NCI-H748 (cell line): ENCODE results near the gene PKP3.
"Not testable (repeated sequence)": the region's sequence is repeated elsewhere in the genome, so short reads cannot be mapped to it uniquely, and the experiment has no call there.

Experiments
- DNase-seq: peaks from one replicate; lab custom pipeline; 2025; ENCODE audit not compliant: unreplicated experiment; lab: John Stamatoyannopoulos, UW

PKP3 gene, protein sequence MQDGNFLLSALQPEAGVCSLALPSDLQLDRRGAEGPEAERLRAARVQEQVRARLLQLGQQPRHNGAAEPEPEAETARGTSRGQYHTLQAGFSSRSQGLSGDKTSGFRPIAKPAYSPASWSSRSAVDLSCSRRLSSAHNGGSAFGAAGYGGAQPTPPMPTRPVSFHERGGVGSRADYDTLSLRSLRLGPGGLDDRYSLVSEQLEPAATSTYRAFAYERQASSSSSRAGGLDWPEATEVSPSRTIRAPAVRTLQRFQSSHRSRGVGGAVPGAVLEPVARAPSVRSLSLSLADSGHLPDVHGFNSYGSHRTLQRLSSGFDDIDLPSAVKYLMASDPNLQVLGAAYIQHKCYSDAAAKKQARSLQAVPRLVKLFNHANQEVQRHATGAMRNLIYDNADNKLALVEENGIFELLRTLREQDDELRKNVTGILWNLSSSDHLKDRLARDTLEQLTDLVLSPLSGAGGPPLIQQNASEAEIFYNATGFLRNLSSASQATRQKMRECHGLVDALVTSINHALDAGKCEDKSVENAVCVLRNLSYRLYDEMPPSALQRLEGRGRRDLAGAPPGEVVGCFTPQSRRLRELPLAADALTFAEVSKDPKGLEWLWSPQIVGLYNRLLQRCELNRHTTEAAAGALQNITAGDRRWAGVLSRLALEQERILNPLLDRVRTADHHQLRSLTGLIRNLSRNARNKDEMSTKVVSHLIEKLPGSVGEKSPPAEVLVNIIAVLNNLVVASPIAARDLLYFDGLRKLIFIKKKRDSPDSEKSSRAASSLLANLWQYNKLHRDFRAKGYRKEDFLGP

DNA sequence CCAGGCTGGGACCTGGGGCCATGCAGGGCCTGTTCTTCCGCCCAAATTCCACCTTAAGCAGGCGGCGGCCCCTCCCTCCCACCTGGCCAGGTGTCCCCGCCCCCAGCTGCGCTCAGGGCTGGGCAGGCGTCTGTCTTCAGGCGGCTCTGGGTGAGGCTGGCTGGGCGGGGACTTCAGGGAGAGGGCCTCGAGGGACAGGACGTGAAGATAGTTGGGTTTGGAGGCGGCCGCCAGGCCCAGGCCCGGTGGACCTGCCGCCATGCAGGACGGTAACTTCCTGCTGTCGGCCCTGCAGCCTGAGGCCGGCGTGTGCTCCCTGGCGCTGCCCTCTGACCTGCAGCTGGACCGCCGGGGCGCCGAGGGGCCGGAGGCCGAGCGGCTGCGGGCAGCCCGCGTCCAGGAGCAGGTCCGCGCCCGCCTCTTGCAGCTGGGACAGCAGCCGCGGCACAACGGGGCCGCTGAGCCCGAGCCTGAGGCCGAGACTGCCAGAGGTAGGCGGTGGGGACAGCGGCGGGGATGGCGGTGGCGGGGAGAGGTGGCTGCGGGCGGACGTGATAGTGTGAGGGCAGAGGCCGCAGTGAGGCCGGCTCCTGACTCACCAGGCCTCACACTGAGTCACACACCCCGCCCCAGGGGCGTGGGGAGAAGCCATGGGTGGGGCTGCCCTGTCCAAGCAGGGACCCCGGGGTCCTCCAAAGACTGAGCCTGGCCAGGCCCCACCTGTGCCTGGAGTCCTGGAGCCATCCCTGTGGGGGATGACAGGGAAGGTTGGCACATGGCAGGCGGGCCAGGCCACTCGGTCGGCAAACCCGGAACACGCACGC, at the start of gene PKP3:
Gene PKP3, plus strand, starts transcription at position 176 of the 824 bp plus-strand sequence. Its CDS starts 84 bp downstream, at position 260.
- DNase-seq, result no peak

DNA sequence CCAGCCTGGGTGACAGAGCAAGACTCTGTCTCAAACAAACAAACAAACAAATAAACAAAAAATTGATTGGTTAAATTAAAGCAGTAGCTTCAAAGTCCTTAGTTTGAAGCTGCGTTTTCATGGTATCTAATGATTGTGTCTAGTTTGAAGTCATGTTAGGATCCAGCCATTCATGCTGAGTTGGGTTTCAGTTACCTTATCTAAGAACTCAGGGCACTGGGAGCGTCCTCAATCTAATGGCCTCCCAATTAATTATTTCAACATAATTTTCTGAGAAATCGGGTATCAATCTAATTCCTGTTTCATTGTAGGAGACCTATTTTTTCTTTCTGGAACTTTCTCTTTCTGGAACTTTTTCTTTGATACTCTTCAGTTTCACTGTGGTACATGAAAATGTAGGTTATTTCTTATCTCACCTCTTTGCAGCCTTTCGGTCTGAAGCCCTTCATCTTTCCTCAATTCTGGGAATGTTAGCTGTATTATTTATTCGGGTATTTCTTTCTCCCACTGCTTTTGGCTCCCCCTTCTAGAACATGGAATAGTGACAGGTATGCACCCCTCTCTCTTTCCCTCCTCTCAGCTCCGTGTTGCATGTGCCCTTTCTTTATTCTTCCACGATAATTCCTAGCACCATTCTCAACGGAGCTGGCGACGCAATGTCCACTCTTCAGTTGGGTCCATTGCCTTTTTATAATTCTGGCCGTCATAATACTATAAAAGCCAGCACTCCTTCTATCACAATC, 49.0 kb upstream of the PKP3 start:
- DNase-seq, result no peak

DNA sequence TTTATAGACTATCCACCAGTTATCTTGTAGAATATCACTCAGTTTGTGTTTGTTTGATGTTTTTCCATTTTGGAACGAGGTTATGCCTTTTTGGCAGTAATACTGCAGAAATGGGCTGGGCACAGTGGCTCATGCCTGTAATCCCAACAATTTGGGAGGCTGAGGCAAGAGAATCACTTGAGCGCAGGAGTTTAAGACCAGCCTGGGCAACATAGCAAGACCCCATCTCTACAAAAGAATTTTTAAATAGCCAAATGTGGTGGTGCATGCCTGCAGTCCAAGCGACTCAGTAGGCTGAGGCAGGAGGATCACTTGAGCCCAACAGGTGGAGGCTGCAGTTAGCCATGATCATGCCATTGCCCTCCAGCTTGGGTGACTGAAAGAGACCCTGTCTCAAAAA, 47.5 kb upstream of the PKP3 start:
- no peak for DNase-seq

DNA sequence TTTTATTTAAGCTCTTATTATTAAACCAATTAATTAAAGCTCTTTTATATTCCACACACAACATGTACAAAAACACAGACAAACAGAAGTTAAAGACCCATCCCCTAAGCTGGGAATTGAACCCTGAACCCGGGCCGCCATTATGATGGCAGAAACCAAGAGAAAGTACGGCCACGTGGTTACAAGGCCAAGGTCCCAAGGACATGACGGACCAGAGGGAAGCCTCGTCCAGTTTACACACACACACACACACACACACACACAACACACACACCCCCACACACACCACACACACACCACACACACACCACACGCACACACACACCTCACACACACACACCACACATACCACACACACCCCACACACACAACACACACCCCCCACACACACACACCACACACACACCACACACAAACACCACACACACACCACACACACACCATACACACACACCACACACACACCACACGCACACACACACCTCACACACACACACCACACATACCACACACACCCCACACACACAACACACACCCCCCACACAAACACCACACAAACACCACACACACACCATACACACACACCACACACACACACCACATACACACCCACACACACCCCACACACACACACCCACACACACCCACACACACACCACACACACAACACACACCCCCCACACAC, 44.6 kb upstream of the PKP3 start:
- not testable (repeated sequence) for DNase-seq

DNA sequence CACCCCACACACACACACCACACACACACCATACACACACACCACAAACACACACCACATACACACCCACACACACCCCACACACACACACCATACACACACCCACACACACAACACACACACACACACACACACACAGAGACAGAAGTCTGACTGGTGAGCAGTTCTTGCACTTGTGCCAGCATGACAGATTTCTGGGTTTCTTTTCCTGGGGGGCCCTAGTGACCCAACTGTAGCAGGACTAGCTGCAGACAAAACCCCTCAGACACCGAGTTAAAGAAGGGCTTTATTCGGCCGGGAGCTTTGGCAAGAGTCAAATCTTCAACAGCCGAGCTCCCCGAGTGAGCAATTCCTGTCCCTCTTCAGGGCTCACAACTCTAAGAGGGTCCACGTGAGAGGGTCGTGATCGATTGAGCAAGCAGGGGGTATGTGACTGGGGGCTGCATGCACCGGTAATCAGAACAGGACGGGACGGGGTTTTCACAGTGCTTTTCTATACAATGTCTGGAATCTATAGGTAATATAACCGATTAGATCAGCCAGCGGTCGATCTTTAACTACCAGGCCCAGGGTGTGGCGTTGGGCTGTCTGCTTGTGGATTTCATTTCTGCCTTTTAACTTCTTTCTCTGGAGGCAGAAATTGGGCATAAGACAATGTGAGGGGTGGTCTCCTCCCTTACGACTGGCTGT, 43.8 kb upstream of the PKP3 start:
- DNase-seq, result not testable (repeated sequence)

DNA sequence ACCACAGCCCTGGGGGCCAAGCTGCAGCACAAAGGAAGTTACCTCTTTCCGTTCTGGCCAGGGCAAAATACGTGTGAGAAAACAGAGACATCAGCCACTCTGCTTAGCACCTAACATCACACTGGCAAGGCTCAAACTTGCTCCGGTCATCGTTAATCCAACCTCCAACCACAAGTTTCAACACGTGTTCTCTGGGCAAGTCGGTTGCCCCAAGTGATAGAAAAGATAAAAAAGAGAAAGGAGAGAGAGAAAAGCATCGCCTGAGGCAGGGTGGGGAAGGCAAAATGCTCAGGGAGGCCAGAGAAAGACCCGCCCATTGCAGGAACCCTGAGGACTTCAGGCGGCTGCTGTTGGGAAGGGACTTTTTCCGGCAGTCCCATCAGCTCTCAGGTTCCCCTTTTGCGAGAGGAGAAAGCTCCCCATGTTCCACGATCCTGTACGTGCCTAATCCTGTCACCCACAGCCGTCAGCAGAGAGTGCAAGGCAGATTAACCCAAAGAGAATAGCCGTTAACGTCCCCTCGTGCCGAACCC, 43.2 kb upstream of the PKP3 start:
- no peak for DNase-seq

DNA sequence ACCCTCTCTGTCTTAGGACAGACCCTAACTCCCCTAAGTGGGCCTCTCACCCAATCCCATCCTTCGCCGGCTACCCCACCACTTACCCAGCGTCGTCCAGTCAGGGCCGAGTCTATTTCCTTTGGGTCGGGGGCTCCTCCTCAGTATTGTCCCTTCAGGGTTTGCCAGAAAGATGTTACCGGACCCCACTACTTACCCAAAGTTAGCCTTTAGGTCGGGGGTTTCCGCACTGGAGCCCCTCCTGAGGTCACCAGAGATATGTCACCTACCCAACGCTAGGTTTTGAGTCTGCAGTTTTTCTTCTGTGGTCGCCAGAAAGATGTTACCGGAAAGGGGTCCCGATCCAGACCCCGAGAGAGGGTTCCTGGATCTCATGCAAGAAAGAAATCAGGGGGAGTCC, 42.6 kb upstream of the PKP3 start:
- DNase-seq, result no peak

DNA sequence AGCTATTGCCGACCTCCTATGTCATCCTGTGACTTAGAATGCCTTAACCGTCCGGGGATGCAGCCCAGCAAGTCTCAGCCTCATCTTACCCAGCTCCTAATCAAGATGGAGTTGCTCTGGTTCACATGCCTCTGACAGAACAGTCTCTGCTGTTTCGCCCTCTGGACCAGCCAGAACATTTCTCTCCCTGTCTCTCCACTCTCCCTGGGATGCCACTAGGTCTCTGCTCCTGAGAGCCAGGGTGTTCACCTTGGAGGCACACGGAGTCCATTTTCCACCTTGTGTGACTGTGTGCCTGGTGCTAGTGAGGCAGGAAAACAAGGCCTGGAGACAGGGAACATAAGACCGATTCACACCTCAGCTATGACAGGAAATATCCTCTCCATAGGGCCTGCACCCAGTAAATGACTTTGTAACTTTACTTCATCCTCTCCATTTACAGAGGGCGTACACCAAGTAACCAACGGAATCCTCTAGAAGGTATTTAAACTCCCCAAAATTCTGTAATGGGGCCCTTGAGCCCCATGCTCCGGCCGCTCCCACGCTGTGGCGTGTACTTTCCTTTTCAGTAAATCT, 41.5 kb upstream of the PKP3 start:
- DNase-seq, result no peak

DNA sequence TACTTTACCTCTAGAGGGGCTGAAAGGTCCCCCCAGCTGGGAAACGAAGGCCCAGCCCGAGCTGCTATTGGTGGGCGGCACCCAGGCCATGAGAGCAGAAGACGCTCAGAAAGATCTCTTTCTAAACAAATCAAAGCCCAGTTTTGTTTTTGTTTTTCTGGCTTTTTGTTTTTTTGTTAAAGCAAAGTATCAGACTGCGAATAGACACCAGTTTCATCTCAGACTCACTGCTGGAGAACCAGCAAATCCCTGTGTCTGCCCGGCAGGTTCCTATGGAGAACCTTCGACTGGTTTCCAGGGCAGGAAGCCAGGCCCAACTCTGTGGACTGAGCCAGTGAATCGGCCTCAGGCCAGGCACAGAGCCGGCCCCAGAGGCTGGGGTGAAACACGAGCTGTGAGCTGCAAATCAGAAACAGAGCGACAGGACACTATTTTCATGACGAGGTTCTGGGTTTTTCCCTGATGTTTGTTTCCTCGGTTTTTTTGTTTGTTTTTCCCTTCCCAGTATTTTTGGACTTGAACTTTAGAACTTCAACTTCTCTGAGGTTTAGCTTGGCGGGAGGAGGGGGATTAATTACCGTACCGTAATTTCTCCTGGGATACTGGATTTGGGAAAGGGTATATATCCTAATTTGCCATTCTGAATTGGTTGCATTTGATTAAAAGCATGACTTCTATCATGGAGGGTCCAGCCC, 40.7 kb upstream of the PKP3 start:
- no peak for DNase-seq

DNA sequence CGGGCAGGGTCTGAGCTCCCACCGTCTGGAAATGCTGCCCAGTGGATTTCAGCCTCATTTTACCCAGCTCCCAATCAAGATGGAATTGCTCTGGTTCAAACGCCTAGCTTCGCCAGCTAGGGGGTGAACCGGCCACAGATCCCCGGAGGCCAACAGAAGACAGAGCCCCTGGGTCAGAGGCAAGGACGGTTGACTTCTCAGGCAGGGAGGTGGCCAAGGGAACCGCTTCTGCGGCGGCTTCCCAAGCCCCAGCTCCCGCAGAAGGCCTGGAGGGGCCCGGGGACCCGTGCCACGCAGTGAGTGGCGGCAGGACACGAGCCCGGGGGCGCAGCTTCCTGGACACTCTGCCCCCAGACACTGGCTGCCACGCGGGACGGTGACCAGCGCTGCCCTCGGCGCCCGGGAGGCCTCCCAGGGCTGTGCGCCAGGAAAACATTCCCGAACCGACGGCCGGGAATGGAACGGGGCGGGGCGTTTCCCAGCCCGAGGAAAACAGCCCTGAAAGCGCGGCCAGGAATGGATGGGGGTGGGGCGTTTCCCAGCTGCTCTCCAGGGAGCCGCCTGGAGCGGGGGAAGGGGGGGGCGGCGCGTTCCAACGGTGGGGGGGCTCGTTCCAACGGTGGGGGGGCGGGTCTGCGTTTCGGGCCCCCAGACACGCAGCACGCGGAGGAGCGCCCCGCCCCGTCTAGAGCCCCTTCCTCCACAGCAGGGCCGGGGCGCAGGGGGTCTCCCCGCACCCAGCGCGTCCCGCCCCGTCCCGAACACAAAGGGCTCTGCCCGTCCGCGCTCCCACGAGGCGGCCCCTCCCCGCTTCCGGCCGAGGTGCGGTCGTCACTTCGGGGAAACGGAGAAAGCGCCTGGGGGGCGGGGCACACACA, 38.2 kb upstream of the PKP3 start:
- peak; percentile 80 for DNase-seq

DNA sequence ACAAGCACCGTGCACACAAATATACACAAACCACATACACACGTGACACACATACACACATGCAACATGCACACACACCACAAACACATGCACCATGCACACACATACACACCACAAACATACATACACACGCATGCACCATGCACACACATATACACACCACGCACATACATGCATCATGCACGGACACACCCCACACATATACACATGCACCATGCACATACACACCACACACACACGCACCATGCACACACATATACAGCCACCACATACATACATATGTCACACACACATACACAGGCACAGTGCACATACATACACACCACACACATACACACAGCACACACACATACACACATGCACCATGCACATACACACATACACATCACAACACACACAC, 37.4 kb upstream of the PKP3 start:
- DNase-seq, result no peak

DNA sequence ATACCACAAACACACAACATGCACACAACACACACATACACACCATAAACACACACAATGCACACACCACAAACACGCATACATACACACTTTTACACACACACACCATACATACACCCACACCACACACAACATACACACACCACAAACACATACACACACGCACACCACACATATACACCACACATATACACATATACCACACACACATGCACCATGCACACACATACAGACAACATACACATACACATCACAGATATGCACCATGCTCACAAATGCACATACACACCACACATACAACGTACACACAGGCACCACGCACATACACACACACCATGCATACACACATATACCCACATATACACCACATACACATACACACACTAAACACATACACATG, 36.4 kb upstream of the PKP3 start:
- no peak for DNase-seq

DNA sequence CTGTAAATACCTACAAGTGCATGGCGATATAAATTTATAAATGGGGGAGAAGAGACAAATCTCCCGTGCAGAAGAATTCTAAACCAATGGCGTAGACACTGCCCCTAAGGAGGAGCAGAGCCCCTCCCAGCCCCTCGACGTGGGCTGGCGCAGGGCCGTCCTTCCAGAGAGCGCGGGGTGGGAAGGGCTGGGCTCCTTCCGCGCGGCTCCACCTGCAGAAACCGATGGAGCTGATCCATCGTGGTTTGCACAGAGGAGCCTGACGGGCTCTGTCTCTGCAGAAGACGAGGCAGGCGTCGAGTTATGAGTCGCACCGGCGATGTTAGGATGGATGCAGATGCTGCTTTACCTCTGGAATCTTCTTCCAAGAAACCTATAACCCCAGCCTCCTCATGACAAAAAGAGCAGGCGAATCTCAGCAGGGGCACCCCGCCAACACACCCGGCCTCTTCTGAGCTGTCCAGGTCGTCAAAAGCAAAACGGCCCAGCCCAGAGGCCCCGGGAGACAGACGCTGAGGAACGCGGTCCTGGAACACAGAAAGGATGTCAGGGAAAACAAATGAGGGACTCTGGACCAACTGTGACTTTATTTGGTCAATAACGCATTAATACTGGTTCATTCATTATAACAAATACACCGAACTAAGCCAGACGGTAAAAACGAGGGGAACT, 35.7 kb upstream of the PKP3 start:
- peak; percentile 59 for DNase-seq

DNA sequence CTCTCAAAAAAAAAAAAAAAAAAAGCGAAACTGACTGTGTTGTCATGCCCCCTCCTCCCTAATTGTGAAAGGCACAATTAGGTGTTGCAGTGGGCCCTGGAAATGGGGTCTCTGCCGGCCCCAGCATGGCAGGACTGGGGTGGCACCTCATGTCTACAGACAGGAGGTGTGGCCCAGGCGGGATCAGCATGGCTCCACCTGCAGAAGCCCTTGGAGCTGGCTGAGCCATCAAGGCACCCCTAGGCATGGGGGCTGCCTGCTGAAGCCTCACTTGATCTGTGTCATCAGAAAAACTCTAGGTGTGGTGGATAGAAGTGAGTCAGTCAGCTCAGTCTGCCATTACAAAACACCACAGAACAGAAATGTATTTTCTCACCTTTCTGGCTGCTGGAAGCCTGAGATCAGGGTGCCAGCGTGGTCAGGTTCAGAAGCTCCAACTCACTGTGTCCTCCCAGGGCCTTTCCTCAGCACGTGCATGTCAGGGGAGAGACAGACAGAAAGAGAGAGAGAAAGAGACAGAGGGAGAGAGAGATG, 34.8 kb upstream of the PKP3 start:
- no peak for DNase-seq

DNA sequence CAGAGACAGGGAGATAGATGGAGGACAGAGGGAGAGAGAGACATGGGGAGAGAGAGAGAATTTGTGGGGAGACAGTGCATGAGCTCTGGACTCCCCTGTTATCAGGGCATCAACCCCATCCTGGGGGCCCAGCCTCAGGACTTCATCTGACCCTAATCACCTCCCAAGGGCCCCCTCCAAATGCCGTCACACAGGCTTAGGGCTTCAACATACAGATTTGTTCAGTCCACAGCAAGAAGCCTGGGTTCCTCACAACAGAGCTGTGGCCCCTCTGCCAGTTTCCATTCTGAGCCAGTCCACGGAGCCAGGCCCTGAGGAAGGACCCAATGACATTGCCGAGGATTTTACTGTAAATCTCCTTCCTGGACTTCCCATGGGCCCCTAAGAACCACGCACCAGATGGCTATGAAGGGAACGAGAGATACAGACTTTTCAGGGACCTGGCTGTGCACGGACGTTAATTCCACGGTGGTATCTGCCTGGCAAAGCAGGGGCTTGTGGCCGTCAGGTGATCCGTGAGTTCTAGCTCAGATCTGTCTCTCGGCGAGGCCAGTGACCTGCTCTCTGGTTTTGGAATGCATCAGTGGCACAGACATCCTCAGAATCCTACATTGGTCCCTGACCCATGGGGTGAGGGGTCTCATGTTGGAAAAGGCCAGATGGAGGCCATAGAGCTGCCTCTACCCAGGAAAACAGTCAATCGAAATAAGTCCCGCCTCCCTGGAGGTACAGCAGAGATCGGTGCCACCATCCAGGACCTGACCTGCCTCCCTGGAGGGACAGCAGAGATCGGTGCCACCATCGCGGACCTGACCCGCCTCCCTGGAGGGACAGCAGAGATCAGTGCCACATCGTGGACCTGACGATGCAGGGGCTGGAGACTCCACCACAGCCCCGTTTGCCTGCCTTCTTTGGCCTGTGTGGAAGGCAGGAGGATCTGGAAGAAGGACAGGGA, 33.4 kb upstream of the PKP3 start:
- DNase-seq, result no peak
